22Rv1 (cell line): Measurements from ENCODE around the gene ZSCAN21.

Experiments used
- ZFX ChIP-seq: fragments of 450-650 bp; IDR thresholded peaks from 2 replicates; pipeline ENCODE4 v1.6.1; 2017; ENCODE audit warnings: antibody characterized with exemption, borderline replicate concordance
- TF ChIP-seq, protein P1 (sequence below): fragments of 450-650 bp; IDR thresholded peaks from 2 replicates; pipeline ENCODE4 v1.5.1; 2017; ENCODE audit warnings: mild to moderate bottlenecking

DNA sequence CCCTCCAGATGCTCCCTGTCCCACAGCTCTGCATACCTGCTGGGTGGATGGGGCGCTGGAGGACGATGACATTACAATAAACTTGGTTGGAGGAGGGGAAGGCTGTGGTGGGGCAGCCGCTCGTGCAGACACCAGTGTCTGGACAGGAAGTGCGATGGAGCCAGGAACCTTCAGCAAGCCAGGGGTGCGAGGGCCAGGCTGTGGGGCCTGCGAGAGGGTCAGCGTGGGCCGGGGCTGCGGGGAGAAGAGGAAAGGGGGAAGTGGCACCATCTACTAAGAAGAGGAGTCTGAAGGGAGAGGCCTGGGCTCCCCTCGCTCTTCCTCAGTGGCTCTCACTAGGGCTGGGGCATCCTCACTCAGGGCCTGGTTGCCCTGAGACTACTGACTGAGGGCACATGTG is 58.3 kb downstream of the ZSCAN21 start:
- TF ChIP-seq, protein P1, sequence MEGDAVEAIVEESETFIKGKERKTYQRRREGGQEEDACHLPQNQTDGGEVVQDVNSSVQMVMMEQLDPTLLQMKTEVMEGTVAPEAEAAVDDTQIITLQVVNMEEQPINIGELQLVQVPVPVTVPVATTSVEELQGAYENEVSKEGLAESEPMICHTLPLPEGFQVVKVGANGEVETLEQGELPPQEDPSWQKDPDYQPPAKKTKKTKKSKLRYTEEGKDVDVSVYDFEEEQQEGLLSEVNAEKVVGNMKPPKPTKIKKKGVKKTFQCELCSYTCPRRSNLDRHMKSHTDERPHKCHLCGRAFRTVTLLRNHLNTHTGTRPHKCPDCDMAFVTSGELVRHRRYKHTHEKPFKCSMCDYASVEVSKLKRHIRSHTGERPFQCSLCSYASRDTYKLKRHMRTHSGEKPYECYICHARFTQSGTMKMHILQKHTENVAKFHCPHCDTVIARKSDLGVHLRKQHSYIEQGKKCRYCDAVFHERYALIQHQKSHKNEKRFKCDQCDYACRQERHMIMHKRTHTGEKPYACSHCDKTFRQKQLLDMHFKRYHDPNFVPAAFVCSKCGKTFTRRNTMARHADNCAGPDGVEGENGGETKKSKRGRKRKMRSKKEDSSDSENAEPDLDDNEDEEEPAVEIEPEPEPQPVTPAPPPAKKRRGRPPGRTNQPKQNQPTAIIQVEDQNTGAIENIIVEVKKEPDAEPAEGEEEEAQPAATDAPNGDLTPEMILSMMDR = no peak
- no peak for TF ChIP-seq ZFX
